Measurements from ENCODE around the gene DKK2. TPM values are rescaled to one million over a fixed set of nuclear protein-coding genes. Genes with fewer than 3 reads are reported as not detected.

Gene DKK2
- total and polyA plus RNA-seq, 9 of the 15 experiments (the other 6 are each of a cell fraction or from before 2014, with no cell fraction given), result not detected

DNA sequence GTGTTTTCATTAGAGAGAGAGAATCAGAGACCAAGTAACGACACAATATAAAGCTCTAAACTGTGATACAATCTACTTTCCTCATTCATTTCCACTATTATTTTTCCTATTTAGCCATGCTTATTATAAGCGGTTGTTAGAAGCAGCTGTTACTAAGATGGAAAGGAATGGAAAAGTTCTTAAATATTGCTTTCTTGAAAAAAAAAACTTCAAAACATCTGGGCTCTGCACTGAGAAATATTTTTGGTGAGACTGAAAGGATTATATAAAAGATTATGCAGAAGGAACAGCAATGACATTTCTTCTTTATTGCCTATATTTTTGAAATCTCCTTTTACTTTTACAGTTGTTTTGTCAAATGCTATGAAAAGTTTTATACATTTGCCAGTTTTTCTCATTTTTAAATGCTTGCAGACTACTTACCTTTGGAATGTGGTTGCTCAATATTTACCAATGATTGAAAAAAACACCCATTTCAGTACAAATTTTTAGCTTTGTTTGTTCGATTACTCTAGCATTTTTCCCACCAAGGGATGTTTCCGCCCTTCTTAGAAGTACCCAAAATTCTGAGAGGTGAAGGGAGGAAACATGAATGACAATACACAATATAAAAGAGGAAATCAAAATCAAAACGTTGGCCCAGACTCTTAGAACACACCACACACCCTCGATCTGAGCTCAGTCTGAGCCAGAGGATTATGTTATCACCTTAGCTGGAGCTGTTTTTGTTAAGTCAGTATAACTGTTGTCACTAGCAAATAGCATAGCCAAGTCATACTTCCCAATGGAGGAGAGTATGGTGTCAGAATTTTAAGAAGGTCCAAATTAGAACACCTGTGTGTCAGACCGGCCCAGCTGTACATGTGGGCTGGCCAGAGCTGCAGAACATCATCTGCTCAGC, 18.4 kb downstream of the DKK2 start:
- Histone ChIP-seq H3K4me1 (replicated peaks in 1 of 2; ENCODE audit: control insufficient read depth in 2 of 2, insufficient read depth in 2 of 2, low read length in 2 of 2) (no peaks in the 10 kb centered on the region), H3K9me3 (replicated peaks; ENCODE audit: control insufficient read depth, insufficient read depth, low read depth, low read length) (no peaks in the 10 kb centered on the region), H3K9ac (ENCODE audit: insufficient read depth in 1 of 2, low read depth in 2 of 2, low read length in 2 of 2) (no peak overlapping the region), H3K36me3 (ENCODE audit: control insufficient read depth, insufficient read depth, low read length) (no peaks in the 10 kb centered on the region), H3K27ac (ENCODE audit: extremely low read depth, low read depth, low read length) (no peak overlapping the region), H4K20me1 (replicated peaks; ENCODE audit: control insufficient read depth, insufficient read depth, low read length) (no peaks in the 10 kb centered on the region), H3K4me2 (ENCODE audit: insufficient read depth, low read length) (no peak overlapping the region), H2AFZ (ENCODE audit: low read depth, low read length) (no peak overlapping the region), H3K4me3 (no peak overlapping the region), H3K9me1 (ENCODE audit: control insufficient read depth, insufficient read depth, low read length) (no peaks in the 10 kb centered on the region), H3K79me2 (ENCODE audit: control insufficient read depth, insufficient read depth, low read length) (no peaks in the 10 kb centered on the region), H3K27me3 (ENCODE audit: control insufficient read depth in 2 of 2, insufficient read depth in 2 of 2, low read length in 2 of 2) (no peaks in the 10 kb centered on the region)
- TF ChIP-seq, protein P1, sequence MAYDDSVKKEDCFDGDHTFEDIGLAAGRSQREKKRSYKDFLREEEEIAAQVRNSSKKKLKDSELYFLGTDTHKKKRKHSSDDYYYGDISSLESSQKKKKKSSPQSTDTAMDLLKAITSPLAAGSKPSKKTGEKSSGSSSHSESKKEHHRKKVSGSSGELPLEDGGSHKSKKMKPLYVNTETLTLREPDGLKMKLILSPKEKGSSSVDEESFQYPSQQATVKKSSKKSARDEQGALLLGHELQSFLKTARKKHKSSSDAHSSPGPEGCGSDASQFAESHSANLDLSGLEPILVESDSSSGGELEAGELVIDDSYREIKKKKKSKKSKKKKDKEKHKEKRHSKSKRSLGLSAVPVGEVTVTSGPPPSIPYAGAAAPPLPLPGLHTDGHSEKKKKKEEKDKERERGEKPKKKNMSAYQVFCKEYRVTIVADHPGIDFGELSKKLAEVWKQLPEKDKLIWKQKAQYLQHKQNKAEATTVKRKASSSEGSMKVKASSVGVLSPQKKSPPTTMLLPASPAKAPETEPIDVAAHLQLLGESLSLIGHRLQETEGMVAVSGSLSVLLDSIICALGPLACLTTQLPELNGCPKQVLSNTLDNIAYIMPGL (CRISPR knock-in tag; IDR thresholded peaks at IDR 0.05), result no peak
- TF ChIP-seq, protein P2, sequence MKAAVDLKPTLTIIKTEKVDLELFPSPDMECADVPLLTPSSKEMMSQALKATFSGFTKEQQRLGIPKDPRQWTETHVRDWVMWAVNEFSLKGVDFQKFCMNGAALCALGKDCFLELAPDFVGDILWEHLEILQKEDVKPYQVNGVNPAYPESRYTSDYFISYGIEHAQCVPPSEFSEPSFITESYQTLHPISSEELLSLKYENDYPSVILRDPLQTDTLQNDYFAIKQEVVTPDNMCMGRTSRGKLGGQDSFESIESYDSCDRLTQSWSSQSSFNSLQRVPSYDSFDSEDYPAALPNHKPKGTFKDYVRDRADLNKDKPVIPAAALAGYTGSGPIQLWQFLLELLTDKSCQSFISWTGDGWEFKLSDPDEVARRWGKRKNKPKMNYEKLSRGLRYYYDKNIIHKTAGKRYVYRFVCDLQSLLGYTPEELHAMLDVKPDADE (conservative IDR thresholded peaks at IDR 0.05; ENCODE audit: control insufficient read depth, low read depth, low read length), result no peak
- ChIA-PET POLR2A (no interaction called here), CTCF (ENCODE audit: low intra/inter-chr PET ratio) (interaction anchor here (0.6 kb wide), 1 partner anchor 609 kb away, joined by 3 read pairs; no protein-coding TSS in a partner anchor)
- in situ Hi-C loops (cut with MboI), result no loop called here
- FAIRE-seq (no peak), DNase-seq (ENCODE audit: extremely low read depth in 1 of 4, low spot score in 3 of 4) (no peak), ATAC-seq (no peak)
- no TSS peak for BruUV-seq (replicated peaks)
- intact Hi-C loops (cut with micrococcal nuclease), result no loop called here
- WGBS (ENCODE audit: insufficient coverage, low coverage, missing lambda C conversion rate), result 0% methylated on average over 7 of the region's 7 CpGs
